ELR (cell line): ENCODE data around the gene NT5C3B.
A peak's percentile ranks its signal among the peaks of the same experiment; 100 is the strongest.

Experiments
- DNase-seq: peaks from one replicate; pipeline ENCODE4 v3.0.0-alpha.2; 2015; ENCODE audit warnings: low read depth

NT5C3B gene

DNA sequence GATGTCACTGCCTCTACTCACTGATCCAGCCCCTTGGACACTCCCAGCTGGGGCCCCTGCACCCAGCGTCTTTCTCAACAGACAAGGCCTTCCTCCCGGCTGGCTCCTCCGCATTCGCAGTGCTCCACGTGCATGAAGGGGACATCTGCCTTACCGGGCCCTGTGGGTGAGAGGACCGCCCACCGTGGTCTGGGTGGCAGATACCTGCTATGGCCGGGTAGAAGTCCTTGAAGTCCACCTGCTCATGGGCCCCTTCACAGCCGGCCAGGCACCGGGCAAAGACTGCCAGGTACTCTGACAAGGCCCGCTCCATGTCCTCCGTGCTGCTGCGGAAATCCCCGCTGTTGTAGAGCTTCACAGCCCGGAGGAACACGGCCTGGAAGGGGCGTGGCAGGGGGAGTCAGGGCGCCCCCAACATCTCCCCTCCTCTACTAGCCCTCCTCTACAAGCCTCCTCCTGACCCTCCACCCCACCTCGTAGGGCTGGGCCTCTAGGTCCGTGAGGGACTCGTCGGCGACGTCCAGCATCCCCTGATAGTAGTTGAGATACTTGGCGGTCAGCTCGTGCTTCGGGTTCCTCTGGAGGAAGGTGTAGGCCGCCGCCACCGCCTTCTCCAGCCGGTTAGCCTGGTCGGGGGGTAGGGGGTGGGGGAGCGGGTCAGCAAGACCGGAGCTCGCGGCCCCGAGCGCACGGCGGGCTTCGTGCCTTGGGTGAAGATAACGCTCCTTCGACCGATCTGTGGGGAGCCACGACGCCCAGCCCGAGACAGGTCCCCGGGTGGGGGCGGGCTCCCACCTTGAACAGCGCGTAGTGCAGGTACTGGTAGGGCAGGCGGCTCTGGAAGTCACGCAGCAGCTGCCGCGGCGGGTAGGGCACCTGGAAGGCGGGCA, 25.1 kb downstream of the NT5C3B start:
- DNase-seq = peak; percentile 30

DNA sequence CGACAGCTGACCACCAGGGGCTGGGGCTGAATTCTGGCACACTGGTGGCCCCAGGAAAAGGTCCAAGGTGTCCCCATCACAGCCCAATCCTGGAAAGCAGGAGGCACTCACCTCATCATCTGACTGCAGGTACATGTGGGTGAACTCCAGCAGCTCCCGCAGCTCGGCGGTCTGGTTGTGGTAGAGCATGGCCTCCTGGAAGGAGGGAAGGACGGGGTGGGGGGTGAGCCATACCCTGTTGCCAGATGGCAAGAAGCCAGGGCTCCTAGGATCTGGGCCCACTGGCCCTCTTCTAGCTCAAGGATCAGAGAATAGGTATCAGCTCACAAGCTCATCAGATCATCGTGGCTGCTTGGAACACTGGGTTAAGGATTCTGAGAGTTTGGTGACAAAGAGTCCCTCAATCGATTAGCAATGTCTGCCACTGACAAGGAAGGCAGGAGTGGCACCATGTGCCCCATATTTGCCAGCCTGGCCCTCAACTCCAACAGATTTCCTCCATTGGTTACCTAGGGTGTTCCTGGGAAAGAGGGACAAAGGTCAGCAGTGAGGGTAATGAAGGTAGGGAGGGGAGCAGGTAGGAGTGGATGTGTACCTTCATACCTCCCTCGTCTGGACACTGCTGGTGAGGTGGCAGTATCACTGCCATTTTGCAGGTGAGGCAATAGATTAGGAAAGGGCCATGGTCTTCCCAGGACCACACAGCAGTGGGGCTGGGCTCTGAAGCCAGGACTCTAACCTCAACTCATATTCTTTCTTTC, 29.2 kb downstream of the NT5C3B start:
- no peak for DNase-seq

DNA sequence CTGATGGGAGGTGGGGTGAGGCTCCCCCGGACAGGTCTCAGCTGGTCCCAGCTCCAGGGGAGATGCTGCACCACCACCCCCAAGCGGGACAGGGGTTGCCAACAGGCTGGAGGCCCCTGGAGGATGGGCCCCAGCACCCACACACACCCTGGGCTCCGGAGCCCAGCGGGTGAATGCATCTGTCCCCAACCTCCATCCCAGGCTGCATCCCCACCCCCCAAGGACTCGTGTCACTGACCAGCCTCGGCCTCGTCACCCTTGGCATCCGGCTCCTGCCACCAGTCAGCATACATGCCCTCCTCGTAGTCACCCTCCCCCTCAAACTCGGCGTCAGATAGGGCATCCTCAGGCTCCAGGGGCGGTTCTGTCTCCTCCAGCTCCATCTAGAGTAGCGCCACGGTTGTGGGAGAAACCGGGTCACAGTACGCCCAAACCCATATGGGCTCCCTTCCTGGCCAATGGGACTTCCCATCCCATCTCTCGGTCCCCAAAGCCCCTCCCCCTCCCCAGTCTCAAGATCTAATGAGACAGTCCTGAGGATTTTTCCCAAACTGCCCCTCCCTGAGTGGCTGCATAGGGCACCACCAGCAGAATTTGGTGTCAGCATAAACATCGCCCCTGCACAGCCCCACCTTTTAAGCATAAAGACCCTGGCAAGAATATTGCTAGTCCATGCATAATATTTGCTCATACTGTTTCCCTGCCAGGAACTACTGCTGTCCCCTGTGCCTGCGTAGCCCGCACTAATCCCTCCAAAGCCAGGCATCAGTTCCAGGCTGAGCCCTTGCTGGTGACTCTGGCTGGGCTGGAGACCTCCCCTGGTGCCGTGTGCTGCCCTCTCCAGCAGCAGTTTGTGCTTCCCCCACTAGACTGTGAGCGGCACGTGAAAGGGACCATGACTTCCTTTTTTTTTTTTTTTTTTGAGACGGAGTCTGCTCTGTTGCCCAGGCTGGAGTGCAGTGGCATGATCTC, 32.7 kb downstream of the NT5C3B start:
- DNase-seq = no peak

DNA sequence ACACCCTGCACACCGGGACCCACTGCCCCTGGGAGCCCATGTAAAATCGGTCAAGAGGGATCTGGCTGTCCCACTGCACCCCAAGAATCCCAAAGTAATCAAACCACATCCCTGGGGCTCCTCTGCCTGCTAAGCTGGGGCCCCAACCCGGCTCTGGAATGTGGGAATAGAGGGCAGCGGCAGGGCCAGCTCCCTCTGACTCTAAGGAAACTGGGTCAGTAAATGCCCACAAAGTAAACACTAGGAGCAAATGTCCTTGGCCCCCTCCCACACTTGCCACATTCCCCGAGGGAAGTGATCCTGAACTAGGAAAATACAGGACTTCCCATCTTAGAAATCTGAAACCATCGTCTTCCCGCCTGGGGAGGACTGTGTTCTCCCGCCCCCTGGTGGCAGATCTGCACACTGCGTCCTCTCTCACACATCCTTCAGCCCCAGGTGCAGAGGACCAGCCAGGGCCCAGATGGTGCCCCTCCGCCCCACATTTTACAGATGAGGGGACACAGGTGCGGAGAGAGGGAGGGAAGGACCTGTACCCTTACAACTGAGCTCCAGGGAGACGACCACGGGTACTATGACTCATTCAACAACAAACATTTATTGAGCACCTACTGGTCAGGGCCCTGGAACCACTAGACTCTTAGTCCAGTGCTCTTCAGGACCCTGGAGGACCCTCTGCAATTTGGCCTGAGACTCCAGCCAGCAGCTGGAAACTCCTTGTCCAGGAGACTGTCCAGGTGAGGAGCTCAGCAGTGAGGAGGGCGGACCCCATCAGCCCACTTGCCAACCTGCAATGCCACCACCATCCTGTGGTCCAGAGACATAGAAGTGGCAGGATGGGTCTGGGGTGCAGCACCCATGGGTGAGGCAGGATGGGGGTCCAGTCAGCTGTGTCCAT, 34.4 kb downstream of the NT5C3B start:
- peak; percentile 81 for DNase-seq

DNA sequence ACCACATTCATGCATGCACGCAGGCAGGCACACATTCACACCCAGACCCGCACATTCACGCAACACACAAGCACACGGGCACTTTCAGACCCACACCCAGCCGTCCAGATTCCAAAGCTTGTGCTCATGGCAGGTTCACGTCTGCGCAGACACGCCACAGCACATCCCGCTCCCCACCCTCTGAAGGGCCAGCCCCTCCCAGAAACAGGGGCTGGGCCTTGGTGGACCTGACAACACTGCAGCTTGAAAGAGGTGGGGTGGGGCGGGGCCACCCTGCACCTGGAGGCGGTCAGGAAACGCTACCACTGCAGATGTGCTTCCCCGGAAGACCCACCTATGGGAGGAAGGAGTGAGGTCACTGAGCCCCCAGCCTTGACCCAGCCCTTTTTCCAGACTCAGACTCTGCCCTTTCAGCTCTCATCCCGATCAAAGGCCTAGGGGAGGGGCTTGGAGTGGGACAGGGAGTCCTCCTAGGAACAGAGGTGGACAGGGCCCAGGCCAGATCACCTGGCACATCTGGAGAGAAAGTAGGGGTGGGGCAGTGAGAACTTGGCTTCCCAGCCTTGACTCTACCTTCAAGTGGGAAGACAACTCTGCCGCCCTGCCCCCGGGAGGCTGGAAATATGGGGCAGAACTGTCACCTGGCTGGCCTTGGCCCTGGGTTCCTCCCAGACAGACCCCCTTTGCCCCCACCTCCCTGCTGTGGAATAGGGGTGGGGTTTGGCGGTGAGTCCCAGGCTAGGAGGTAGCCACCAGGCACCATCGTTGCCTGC, 35.2 kb downstream of the NT5C3B start:
- DNase-seq = no peak

DNA sequence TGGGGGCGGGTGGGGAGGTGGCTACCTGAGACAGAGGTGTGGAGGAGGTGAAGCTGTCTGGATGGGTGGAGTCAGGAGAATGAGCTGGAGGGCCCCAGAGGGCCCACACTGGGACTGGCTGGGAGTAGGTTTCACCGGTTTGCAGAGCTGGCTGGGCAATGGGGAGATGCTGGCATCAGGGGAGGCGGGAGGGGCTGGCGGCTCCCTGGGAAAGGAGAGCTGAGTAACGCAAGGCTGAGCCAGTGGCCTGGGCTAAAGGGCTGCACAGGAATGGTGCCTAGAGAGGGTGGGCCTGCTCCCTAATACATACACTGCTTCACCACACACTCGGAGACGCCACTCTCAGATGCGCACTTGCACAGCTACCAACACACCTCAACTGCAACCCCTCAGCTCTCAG, 36.7 kb downstream of the NT5C3B start:
- DNase-seq = no peak

DNA sequence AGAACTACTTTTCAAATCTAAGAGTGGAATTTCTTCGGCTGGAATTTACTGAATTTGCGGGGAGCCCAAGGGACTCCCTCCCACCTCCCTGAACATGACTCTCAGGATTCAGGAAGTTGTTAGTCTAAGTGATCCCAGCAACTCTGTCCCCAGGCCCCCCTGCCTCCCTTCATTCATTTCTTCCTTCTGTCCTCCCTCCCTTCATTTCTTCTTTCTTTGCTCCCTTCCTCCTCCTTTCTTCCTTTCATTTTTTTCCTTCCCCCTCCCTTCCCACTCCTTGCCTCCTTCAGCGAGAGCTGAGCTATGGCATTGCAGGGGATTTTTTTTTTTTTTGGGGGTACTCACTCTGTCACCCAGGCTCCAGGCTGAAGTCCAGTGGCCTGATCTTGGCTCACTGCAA, 38.7 kb downstream of the NT5C3B start:
- DNase-seq = no peak

DNA sequence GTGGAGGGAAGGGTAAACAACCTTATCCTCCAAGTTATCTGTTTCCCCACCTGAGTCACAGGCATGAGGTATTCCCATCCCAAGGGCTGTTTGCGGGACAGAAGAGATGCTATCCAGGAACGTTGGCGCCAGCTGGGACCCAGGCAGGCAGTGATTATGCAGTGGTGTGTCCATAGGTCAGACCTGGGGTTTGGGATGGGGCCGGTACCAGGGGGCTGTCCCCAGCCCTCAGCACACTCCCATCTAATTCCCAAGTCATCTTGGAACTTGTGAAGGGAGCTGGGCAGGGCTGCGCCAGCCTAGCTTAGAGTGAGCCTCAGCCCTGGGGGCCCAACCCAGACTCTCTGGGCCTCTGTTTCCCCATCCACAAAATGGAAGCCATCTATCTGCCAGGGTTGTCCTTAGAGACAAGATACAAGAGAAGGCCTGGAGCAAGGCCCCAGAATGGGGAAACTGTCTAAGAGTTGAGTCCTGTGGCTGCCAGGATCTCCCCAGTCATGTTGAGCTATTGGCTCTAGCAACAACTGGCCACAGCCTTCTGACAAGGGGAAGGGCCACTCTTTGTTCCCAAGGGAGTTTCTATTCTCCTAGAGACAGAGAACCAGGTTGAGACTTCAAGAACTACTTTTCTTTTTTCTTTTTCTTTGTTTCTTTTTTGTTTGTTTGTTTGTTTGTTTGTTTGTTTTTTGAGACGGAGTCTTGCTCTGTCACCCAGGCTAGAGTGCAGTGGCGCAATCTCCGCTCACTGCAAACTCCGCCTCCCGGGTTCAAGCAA, 39.7 kb downstream of the NT5C3B start:
- no peak for DNase-seq

DNA sequence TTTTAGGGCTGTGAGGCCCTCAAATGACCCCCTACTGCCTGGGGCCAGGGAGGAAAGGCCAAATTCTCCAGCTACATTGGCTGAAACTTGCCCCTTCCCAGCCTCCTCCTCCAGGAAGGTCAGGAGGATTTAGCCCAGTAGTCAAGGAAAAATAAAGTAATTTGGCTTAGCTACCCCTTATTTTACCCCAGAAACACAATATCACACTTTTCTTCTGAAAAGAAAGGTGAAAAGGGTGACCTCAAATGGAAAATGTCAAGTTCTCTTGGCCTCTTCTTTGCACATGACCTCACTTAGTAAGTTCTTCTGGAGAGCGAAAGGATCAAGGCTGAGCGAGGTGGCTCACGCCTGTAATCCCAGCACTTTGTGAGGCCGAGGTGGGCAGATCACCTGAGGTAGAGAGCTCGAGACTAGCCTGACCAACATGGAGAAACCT, 41.5 kb downstream of the NT5C3B start:
- no peak for DNase-seq

DNA sequence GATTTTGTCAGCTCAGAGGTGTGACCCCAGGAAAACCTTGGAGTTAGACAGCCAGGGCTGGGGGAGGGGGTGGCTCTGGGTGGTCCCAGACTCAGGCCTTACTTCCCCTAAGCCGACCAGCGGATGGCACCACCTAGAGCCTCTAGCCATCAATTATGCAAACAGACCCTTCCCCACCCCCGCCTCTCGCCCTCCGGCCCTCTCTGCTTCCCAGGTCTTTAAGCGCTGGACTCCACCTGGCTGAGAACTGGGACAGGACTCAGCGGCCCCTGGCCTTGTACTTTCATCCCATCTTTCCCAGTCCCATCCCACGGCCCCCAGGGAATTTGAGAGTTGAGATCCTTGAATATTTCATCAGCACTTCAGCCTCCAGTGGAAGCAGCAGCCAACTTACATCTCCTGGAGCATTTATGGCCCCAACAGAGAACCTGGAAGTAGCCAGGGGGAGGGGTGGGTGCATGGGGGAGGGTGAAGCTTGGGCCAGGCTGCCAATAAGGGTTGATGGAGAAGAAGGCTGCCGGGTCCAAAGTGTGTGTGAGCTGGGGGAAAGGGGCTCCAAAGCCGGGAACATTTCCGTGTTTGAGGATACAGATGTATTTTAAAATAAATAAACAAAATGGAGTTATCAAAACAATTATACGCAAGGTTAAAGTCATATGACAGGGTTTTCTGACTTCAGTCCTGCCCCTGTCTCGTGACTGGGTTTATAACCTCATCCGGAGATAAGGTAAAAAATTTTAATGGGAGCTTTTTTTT, 42.1 kb downstream of the NT5C3B start:
- DNase-seq = no peak

DNA sequence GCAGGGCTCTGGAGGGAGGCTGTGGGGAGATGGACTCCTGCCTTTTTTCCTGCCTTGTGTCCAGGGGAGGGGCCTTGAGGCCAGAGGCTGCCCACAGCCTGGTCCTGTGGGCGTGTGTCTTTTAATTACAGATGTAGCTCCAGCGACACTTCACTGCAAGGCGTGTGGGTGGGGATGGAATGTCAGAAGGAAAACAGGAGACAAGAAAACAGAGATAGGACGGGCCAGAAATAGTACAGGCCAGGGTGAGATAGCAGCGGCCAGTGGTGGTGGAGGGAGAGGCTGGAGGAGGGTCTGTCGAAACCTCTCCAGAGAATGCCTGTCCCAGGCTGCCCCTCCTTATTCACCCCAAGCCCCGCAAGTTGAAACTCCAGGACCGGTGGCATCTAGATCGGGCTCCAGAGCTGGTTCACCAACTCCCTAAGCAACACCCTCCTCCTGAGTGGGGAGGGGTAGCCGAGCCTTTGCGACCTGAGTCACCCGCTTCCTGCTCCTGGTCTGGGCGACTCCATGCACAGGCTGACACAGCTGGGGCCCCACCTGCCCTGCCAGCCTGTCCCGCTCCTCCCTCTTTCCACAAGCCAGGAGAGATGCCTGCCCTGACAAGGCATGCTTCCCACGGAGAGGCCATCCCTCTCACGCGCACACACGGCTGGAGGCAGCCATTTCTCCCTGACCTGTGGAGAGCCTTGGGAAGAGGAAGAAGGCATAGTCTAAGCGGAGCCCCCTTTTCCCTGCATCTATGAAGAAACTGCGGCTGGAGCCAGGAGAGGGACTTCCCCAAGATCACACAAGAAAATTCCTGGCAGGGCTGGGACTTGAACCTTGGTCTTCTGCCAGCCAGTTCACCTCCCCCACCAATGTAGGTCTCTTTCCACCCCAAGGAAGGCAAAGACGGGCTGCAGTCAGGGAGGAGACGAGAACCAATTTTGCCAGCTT, 42.9 kb downstream of the NT5C3B start:
- DNase-seq = peak; percentile 61

DNA sequence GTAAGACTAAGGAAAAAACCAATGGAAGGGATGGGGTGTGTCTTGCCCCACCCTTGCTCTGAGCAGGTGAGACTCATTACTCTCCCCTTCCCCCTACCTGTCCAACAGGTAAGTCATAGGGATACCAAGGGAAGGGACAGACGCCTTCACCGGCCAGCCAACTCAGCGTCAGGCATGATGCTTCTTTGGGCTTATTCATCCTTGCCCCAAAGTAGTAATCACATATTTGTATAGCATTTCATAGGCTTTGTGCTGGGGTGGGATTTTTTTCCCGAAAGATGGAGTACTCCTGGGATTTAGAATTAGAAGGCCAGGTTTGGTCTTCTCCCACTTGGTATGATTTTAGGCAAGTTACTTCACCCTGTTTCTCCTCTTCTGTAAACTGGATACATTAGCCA, 49.0 kb downstream of the NT5C3B start:
- no peak for DNase-seq

DNA sequence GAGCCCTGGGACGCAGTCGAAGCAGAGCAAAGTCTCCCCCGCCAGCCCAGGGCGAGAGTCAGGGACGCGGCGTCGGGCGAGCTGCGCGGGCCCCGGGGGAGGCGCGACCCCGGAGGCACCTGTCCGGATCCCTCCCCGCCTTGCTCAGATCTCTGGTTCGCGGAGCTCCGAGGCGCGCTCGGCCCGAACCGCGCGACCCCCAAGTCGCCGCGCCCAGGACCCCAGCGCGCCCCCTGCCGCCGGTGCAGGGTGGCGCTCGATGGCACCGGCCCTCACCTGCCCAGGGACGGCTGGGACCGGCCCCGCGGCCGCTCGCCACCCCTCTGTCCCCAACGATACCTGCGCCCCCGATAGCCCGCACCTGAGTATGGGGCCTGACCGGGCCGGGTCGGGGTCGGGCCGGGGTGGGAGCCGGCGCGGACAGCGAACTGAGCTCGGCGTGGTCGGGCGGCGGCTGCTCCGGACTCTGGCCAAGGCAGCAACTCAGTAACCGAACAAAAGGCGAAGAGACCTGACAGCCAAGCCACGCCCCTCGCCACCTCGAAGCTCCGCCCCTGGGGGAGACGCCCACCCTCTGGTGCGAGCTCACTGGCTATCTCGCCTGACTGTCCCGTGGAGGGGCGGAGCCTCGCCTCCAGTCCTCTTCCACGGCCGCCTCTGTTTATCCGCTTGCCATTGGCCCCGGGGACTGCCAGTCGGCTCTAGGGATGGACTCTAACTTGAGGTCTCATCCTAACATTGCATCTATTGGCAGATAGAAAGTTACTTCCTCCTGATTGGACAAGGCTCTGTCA, 49.6 kb downstream of the NT5C3B start, which contains the start of gene JUP:
Gene JUP, minus strand, starts transcription at position 485 of the 794 bp plus-strand sequence. CDS start 14,857 bp downstream, outside the sequence.
- peak; percentile 91 for DNase-seq

DNA sequence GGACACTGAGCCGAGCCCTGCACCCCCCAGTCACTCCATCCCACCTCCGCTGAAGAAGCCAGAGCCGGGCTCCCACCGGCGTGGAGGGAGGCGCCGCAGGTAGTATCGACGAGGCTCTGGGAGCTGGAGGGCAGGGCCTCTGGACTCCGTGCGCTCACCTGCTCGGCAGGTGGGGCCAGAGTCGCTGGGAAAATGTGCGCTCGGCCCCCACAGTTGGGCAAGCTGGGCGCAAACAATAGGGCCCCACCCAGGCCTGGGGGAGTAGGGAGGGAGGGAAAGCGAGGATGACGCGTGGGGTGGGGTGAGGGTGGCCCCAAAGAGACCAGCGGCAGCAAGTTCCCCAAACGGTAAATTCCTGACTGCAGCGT, 50.2 kb downstream of the NT5C3B start:
- DNase-seq = no peak

DNA sequence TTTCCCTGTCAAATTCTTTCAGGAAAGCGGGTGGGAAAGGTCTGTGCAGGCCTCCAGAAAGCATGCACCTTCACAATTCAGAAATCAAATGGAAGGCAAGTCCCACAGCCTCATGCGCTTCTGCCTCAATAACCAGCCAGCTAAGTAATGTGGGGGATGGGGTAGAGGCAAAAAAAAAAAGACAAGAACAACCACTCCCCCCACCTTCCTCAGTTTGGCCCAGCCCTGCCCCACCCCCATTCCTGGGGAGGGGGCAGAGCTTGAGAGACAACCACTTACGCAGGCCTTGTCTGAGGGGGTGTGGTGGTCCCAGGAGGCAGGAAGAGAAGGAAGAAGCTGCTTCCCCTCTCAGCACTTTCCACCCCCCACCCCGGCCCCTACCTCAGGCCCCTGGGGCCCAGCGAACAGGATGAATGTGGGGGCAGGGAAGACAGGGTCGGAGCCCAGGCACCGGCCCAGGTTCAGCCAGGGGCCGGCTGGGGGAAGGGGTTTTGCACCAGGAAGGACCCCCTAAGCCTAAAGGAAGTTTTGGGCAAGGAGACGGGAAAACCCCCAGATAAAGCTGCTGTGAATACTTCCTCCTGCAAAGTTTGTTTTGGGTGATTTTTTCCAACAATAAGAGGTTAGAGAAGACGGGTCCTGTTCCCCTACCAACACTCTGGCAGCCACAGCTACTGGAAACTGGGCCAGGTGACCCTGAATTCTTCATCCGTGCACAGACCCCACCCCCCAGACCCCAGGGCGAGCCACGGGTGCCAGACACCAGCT, 50.8 kb downstream of the NT5C3B start:
- DNase-seq = no peak

DNA sequence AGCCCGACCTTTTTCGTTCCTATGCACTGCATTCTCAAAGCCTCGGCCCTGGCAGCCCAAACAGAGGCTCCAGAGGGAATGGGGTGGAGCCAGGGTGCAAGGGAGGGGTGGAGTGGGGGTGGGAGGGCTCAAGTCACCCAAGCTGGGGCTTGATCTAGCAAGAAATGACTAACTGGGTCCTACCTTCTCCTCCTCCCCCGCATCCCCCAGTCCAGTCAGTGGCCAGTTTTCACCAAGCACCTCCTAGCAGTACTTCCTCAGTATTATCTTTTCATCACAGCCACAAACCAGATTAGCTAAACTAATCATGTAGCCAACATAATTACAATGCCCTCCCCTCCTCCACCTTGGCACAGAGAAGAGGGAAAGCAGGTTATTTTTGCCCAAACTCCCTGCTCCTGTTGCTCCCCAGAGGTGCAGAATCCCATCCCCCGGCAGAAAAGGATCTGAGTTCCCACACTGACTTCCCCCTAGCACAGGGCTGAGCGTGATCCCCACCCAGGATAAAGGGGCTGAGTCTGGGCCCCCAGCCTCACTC, 51.8 kb downstream of the NT5C3B start:
- DNase-seq = peak; percentile 30
